HepG2 (cell line): ENCODE data around the gene METTL27. TPM values are rescaled to one million over a fixed set of nuclear protein-coding genes. Genes with fewer than 3 reads are reported as not detected.

Experiments used
- AGO2 ChIP-seq: fragments of 200-400 bp; formaldehyde crosslinking; optimal IDR thresholded peaks from 2 replicates; pipeline ENCODE3; 2017; ENCODE audit warnings: mild to moderate bottlenecking, low read depth, low read length, moderate library complexity
- CCDC6 ChIP-seq: sonication (generic); formaldehyde crosslinking; IDR thresholded peaks from 2 replicates; pipeline ENCODE4 v1.8.1; 2022; ENCODE audit warnings: mild to moderate bottlenecking, missing genetic modification reagents, moderate library complexity
- CSRNP1 ChIP-seq: sonication (generic); formaldehyde crosslinking; IDR thresholded peaks from 2 replicates; pipeline ENCODE4 v1.8.1; 2023; ENCODE audit warnings: mild to moderate bottlenecking, missing genetic modification reagents
- HOXA3 ChIP-seq: sonication (generic); formaldehyde crosslinking; IDR thresholded peaks from 2 replicates; pipeline ENCODE4 v1.5.0; 2020; ENCODE audit warnings: missing genetic modification reagents
- KLF6 ChIP-seq: IDR thresholded peaks from 2 replicates; pipeline ENCODE4 v1.8.0; 2016; ENCODE audit warnings: missing biosample characterization, missing genetic modification reagents
- NPAS2 ChIP-seq: sonication (generic); formaldehyde crosslinking; IDR thresholded peaks from 2 replicates; pipeline ENCODE4 v1.8.0; 2022; ENCODE audit warnings: mild to moderate bottlenecking, missing genetic modification reagents, borderline replicate concordance
- NR3C1 ChIP-seq: sonication (generic); formaldehyde crosslinking; IDR thresholded peaks from 2 replicates; pipeline ENCODE4 v1.4.0; 2020; ENCODE audit warnings: missing genetic modification reagents
- SP1 ChIP-seq, 2 experiments: fragments of 450-650 bp in 1 of 2; sonication (generic) in 1 of 2; formaldehyde crosslinking in 1 of 2; IDR thresholded peaks; 2 replicates each; pipeline versions ENCODE4 v1.4.0 to v1.6.1; 2016 to 2020; ENCODE audit warnings: missing genetic modification reagents in 1 of 2
- SP140L ChIP-seq: sonication (generic); formaldehyde crosslinking; IDR thresholded peaks from 2 replicates; pipeline ENCODE4 v1.4.0; 2020; ENCODE audit warnings: missing genetic modification reagents, borderline replicate concordance
- TCF12 ChIP-seq, 2 experiments: fragments of 450-650 bp in 1 of 2; sonication (generic) in 1 of 2; formaldehyde crosslinking in 1 of 2; IDR thresholded peaks; 2 replicates each; pipeline versions ENCODE4 v1.6.1 to v1.8.0; 2017 to 2022; ENCODE audit warnings: antibody characterized with exemption in 1 of 2, mild to moderate bottlenecking in 1 of 2, missing genetic modification reagents in 1 of 2, moderate library complexity in 1 of 2
- TRAFD1 ChIP-seq: sonication (generic); formaldehyde crosslinking; IDR thresholded peaks from 2 replicates; pipeline ENCODE4 v1.5.1; 2020; ENCODE audit warnings: missing genetic modification reagents, mild to moderate bottlenecking, borderline replicate concordance
- ZEB1 ChIP-seq: IDR thresholded peaks from 2 replicates; pipeline ENCODE4 v1.6.1; 2012; ENCODE audit warnings: mild to moderate bottlenecking, low read depth, inconsistent platforms; ENCODE audit not compliant: insufficient replicate concordance
- ZFP36L1 ChIP-seq: sonication (generic); formaldehyde crosslinking; IDR thresholded peaks from 2 replicates; pipeline ENCODE4 v1.8.0; 2022; ENCODE audit warnings: mild to moderate bottlenecking, missing genetic modification reagents, moderate library complexity
- ZMYM4 ChIP-seq: sonication (generic); formaldehyde crosslinking; IDR thresholded peaks from 2 replicates; pipeline ENCODE4 v1.8.1; 2023; ENCODE audit warnings: mild to moderate bottlenecking, missing genetic modification reagents
- ZNF292 ChIP-seq: sonication (generic); formaldehyde crosslinking; IDR thresholded peaks from 2 replicates; pipeline ENCODE4 v1.8.1; 2022; ENCODE audit warnings: mild to moderate bottlenecking, low read depth, missing genetic modification reagents, borderline replicate concordance
- ZNF354B ChIP-seq: sonication (generic); formaldehyde crosslinking; IDR thresholded peaks from 2 replicates; pipeline ENCODE4 v1.8.0; 2022; ENCODE audit warnings: mild to moderate bottlenecking, missing genetic modification reagents
- ZNF569 ChIP-seq: sonication (generic); formaldehyde crosslinking; IDR thresholded peaks from 2 replicates; pipeline ENCODE4 v1.5.0; 2020; ENCODE audit warnings: mild to moderate bottlenecking, missing genetic modification reagents, moderate library complexity, borderline replicate concordance
- ZNF652 ChIP-seq: IDR thresholded peaks from 2 replicates; pipeline ENCODE4 v1.6.1; 2016; ENCODE audit warnings: low read depth, borderline replicate concordance
- polyA plus RNA-seq, 8 experiments: library from polyadenylated mRNA; depleted of rRNA in 3 of 8; stranded (reverse) in 7 of 8; unstranded in 1 of 8; fragments of >200 nt; fragmentation: Illumina TruSeq in 4 of 8; extraction: Trizol in 4 of 8; gene quantifications; 2 replicates each; pipeline versions ENCODE4 v1.2.1 to v1.2.3, GENCODE V29; 2011 to 2016; ENCODE audit warnings: low read depth in 4 of 8, missing spikeins in 1 of 8, mixed read lengths in 1 of 8; ENCODE audit not compliant: insufficient read depth in 1 of 8
- total RNA-seq, 5 experiments: library from RNA; depleted of rRNA; stranded (reverse); fragments of >200 nt; fragmentation: Illumina TruSeq; extraction: Trizol; gene quantifications; 2 replicates each; pipeline ENCODE4 v1.2.3, GENCODE V29; 2016; ENCODE audit warnings: low read depth in 1 of 5
- TF ChIP-seq, protein P1 (sequence below): sonication (generic); formaldehyde crosslinking; IDR thresholded peaks from 2 replicates; pipeline ENCODE4 v1.5.0; 2020; ENCODE audit warnings: mild to moderate bottlenecking, missing genetic modification reagents
- TF ChIP-seq, protein P2 (sequence below): IDR thresholded peaks from 2 replicates; pipeline ENCODE4 v1.6.1; 2012; ENCODE audit warnings: low read depth, low read length, improper control_type of control experiment

METTL27 gene
- total and polyA plus RNA-seq, 2 of the 13 experiments (the other 11 are each of a cell fraction or from before 2014, with no cell fraction given) = 2.0 to 3.0 TPM

GRCh38 chr7:73830681-73831583, 11.4 kb downstream of the METTL27 start, which contains the start of gene CLDN4 (continued):
- TF ChIP-seq AGO2 = peak; percentile 82
- TF ChIP-seq KLF6 = no peak
- no peak for TF ChIP-seq ZFP36L1 (CRISPR knock-in tag)
- TF ChIP-seq ZNF569 (CRISPR knock-in tag) = no peak
- TF ChIP-seq TCF12 (IDR thresholded peaks at IDR 0.05) = no peak
- 0 out of 2 replicates have a peak, but pooled peaks have one; percentile 10 for TF ChIP-seq TCF12 (CRISPR knock-in tag; IDR thresholded peaks at IDR 0.05)
- TF ChIP-seq ZNF292 (CRISPR knock-in tag) = peak; percentile 75; the same call in 1 of the 2 replicates
- TF ChIP-seq NR3C1 (CRISPR knock-in tag) = no peak
- TF ChIP-seq TRAFD1 (CRISPR knock-in tag) = no peak; the same call in 1 of the 2 replicates
- TF ChIP-seq, protein P1, sequence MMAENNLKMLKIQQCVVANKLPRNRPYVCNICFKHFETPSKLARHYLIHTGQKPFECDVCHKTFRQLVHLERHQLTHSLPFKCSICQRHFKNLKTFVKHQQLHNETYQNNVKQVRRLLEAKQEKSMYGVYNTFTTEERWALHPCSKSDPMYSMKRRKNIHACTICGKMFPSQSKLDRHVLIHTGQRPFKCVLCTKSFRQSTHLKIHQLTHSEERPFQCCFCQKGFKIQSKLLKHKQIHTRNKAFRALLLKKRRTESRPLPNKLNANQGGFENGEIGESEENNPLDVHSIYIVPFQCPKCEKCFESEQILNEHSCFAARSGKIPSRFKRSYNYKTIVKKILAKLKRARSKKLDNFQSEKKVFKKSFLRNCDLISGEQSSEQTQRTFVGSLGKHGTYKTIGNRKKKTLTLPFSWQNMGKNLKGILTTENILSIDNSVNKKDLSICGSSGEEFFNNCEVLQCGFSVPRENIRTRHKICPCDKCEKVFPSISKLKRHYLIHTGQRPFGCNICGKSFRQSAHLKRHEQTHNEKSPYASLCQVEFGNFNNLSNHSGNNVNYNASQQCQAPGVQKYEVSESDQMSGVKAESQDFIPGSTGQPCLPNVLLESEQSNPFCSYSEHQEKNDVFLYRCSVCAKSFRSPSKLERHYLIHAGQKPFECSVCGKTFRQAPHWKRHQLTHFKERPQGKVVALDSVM (CRISPR knock-in tag) = no peak
- no peak for TF ChIP-seq ZNF354B (CRISPR knock-in tag)
- no peak for TF ChIP-seq ZMYM4 (CRISPR knock-in tag)
- no peak; the same call in 1 of the 2 replicates for TF ChIP-seq CSRNP1 (CRISPR knock-in tag)
- TF ChIP-seq, protein P2, sequence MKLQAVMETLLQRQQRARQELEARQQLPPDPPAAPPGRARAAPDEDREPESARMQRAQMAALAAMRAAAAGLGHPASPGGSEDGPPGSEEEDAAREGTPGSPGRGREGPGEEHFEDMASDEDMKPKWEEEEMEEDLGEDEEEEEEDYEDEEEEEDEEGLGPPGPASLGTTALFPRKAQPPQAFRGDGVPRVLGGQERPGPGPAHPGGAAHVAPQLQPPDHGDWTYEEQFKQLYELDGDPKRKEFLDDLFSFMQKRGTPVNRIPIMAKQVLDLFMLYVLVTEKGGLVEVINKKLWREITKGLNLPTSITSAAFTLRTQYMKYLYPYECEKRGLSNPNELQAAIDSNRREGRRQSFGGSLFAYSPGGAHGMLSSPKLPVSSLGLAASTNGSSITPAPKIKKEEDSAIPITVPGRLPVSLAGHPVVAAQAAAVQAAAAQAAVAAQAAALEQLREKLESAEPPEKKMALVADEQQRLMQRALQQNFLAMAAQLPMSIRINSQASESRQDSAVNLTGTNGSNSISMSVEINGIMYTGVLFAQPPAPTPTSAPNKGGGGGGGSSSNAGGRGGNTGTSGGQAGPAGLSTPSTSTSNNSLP = no peak
- peak; percentile 18; the same call in 1 of the 2 replicates for TF ChIP-seq CCDC6 (CRISPR knock-in tag)
- TF ChIP-seq SP1 (IDR thresholded peaks at IDR 0.05) = no peak
- 0 out of 2 replicates have a peak, but pooled peaks have one; percentile 17 for TF ChIP-seq SP1 (CRISPR knock-in tag; IDR thresholded peaks at IDR 0.05)
- no peak for TF ChIP-seq ZEB1
- TF ChIP-seq ZNF652 = no peak
- no peak for TF ChIP-seq HOXA3 (CRISPR knock-in tag)
- TF ChIP-seq SP140L (CRISPR knock-in tag) = no peak
- TF ChIP-seq NPAS2 = no peak
